NCI-H1105 (cell line): ENCODE measurements around the gene VOPP1.
"Not testable (repeated sequence)": the region's sequence is repeated elsewhere in the genome, so short reads cannot be mapped to it uniquely, and the experiment has no call there.

Experiments
- DNase-seq: peaks from one replicate; lab custom pipeline; 2025; lab: John Stamatoyannopoulos, UW

VOPP1 gene

DNA sequence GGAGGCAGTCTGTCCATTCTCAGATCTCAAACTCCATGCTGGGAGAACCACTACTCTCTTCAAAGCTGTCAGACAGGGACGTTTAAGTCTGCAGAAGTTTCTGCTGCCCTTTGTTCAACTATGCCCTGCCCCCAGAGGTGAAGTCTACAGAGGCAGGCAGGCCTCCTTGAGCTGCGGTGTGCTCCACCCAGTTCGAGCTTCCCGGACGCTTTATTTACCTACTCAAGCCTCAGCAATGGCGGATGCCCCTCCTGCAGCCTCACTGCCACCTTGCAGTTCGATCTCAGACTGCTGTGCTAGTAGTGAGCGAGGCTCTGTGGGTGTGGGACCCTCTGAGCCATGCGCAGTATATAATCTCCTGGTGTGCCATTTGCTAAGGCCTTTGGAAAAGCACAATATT, 10.4 kb upstream of the VOPP1 start:
- not testable (repeated sequence) for DNase-seq

DNA sequence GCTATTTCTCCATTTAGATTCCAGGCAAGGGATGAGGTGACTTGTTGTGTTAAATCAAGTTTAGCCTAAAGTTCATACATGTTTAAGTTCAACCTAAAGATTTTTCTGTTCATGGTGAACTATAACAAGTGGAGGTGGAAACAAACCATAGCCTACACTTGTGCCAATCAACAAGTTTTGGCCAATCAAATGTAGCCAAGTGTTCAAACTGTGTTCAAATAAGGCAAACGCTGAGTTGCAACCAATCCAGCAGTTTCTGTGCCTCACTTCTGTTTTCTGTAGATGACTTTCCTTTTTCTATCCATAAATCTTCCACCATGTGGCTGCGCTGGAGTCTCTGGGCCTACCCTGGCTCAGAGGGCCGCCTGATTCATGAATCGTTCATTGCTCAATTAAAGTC, 4.5 kb upstream of the VOPP1 start:
- DNase-seq, result no peak

DNA sequence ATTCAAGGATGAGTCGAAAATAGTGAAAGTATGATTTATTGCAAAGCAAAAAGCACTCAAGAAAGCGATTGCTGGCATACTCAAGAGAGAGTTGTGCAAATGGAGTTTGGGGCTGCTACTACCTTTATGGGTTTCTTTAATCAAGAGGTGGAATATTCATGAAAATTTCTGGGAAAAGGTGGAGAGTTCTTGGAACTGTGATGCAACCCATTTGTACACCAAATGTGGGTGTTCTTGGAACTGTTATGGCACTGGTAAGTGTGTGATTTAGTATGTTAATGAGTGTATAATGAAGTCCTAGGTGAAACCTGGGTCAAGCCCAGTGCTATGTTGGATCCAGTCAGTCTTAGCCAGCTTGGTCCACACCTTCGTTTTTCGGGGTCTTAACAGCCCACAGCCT, 3.4 kb upstream of the VOPP1 start:
- no peak for DNase-seq

DNA sequence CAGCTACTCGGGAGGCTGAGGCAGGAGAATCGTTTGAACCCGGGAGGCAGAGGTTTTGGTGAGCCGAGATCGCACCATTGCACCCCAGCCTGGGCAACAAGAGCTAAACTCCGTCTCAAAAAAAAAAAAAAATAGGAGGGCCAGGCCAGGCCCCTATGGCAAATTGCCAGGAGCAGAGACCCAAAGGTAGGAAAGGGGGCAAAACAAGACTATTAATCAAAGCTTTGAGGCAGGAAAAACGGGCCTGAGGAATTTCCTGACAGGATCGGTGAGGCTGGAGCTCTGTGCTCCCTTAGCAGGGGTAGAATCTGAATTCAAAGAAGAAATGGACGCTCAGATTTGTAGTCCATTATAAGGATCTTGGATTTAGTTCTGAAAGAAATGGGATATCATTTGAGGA, 2.8 kb upstream of the VOPP1 start:
- no peak for DNase-seq

DNA sequence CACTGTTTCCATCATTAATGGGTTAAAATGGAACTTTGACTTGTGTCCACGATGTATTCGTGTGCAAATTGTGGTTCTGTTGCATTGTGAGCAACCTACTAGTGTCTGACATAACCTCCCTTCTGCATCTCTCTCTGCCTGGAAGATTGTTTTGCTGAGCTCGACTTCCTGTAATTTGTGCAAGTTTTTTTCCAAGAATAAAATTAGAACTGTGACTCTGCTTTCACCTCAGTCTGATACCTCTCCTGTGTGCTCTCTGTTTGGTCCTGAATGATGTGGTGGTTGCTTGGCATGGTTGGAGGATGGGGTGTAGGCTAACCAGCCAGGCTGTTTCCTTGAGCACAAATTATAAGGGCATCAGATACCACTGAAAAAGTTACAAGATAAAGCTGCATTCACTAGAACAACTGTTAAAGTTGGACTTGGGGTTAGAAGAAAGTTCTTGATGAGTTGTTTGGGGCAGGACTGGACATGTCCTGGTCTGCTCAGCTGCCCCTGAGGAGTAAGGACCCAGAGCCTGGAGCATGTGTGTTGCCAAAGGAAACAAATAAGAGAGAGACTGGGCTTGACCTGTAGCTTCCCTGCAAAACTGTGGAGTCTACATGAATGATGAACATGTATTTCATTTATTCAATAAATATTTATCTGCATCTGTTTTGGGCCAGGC, 1.9 kb upstream of the VOPP1 start:
- no peak for DNase-seq

DNA sequence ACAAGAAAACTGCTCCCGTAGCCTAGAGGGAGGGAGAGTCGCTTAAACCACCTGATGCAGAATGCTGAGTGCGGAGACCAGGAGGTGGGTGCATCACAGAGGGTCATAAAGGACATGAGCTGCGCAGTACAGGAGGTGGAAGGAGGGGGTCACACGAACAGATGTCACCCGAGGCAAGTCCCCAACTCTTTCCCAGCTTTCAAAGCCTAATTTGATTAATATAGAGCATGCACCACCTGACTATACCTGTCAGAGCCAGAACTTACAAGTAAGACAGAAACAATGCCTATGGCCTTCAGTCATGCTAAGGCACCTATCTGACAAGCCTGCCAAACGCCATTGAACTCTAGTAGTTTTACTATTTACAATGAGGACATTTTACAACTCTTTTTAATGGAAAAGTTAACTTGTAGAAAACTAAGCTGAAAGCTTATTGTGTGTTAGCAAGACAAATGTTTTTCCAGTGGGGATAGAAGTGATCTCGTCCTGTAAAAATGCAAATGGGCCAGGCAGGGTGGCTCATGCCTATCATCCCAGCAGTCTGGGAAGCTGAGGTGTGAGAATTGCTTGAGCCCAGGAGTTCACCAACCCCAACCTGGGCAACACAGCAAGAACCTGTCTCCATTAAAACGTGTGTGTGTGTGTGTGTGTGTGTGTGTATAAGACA, 1.1 kb upstream of the VOPP1 start:
- peak; percentile 21 for DNase-seq

DNA sequence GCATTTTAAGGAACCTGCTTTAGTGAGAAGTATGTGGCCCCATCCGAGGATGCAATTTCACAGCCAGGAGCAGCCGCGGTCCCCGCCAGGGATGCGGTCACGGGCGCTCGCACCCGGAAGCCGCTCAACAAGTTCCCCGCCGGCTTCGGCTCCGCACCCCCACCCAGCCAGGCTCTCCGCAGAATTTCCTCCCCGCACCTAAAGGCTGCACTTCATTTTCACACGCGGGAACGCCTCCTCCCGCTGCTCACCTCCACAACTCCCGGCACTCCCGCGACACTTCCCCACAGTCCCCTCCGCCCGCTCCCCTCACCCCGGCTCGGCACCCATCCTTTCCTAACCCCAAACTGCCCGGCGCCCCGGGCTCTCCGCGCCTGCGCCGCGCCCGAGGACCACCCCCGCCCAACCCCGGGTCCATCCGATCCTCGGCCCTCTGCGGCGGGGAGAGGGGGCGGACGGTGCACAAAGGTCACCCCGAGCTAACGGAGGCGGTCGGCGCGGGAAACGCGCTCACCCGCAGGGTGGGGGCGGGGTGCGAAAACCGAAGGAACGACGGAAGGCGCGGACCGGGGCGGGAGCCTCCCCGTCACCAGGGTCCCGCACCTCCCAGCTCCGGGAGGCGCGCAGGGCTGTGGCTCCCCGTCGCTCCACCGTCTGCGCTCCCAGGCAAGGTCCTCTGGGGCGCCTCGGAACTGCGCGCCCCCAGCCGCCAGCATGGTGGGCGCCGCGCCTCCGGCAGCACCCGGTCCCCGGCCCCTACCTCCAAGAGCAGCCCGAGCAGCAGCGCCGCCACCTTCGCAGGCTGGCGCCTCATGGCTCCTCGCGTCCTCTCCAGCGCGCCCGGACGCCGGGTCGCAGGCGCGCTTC, 558 bp downstream of the VOPP1 start:
- DNase-seq, result peak; percentile 33

DNA sequence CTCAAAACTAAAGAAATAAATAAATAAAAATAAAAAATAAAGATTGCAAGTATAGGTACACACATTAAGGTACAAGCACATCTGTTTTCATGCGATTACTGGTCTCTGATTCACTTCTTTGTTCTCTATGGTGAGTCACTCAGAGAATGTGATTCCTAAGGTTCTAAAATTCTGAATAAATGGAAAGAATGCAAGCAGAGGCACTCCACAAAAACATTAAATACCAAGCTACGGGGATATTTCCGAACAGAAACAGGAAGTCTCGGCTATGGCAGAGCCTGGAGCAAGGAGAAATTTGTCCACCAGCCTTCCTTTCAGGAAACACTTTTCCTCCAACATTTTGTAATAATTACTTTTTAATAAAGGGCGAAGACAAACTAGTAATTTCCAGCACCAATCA, 1.4 kb downstream of the VOPP1 start:
- no peak for DNase-seq

DNA sequence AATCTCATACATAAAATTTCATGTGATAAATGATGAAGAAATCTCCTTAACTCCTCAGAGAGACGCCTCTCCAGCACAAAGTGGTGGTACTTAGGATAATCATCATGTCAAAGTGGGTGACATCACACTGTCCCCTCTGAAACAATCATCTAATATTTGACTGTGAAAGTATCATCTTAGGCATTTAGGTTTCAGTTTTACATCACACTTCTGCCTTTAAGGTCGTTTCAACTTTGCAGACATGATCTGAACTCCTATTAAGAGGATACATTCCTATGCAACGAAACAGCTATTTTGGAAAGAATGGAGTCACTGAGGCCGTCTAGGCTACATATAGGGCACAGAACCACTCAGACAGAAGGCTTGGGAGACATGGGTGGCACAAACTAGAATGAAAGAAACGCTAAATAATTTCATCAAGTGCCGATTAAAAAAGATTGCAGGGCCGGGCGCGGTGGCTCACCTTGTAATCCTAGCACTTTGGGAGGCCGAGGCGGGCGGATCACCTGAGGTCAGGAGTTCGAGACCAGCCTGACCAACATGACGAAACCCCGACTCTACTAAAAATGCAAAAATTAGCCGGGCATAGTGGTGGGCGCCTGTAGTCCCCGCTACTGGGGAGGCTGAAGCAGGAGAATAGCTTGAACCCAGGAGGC, 2.0 kb downstream of the VOPP1 start:
- no peak for DNase-seq

DNA sequence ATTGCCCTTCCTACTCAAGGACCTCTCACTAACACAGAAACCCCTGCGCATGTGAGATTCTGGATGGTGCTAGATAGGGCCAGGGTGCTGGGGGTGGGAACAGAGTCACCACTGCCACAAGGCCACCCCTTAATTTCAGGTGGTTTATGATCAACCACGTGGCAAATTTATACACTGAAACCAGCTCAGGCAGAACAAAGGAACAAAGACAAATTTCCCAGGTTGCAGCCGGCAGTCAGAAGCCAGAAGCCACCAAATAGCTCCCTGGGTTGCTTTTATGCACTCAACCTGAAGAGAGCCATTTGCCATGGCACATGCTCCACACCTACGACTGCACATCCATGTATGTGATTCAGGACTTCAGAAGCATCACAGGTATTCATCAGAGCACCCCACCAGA, 2.5 kb downstream of the VOPP1 start:
- DNase-seq, result no peak

DNA sequence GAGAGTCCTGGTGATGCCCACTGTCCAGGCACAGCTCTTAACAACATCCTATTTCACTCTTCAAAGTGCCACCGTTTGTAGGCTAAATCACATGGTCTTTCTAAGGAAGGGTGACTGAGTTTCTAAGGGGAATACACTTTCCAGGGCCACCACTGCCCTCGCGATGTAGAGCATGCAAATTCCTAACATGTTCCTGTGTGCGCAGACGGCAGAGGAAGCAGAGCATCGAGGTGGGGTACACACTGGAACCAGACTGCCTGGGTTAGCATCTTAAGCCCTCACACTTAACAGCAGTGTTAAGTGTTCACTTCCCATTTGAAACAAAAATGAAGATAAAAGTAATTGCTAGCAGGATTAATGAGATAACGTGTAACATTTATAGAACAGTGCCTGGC, 3.0 kb downstream of the VOPP1 start:
- DNase-seq, result no peak

DNA sequence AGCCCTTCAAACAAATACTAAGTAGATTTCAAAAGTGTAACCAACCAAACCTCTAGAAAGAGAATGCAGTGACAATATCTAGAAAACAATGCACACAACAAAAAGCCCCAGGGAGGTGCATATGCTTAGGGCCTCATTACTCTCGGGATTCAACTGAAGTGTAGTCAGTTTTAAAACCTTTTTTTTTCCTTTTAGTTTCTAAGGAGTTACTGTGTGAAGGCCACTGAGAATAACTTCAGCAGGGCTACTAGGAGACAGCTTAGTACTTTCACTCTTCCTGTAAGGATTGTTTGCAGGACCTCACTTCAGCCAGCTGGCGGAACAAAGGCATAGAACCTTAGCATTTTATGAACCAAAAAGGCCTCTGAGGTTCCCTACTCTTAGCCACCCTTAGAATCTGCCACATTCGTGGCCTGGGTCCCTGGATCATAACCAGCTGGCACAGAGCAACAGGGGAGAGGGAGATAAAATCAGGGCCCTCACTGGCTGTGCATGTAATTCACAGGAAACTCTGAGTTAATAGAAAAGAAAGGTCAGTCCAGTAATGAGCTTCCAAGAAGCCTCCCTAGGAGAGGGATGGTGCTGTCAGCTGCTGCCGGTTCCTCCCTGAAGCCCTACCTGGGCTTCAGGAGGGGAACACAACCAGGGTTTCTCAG, 3.6 kb downstream of the VOPP1 start:
- DNase-seq, result no peak

DNA sequence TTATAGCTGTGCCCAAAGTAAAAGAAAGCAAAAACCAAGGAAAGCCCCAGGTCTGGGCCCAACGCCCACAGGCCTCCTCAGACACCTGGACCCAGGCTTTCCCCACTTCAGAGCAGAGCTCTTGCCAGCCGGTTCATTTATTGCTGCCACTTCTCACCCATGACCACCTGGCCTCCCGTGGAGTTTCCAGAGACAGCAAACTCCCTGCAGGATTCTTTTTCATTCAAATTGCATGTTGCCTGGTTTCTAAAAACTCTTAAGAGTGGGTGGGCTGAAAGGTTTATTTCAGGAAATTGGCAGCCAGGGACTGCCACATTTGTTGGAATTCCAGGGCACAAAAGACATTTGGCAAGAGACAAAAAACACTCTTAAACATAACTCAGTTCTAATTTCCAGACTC, 4.7 kb downstream of the VOPP1 start:
- DNase-seq, result no peak

DNA sequence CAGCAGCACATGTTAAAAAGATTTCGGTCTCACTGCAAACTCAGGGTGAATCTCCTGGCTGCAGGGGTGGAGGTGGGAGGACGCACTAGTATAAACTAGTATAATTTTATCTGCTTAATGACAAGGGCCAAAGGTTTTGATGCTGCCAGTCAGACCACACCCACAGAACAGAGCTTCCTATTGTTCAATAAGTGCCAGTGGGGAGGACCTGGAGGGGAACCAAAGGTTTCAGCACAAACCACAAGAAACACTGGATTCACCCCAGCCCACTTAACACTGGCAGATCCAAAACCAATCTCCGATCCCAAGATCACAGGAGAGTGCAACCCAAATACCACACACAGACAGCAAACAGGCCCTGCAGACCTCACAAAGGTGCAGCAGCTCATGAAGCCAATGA, 6.6 kb downstream of the VOPP1 start:
- no peak for DNase-seq

DNA sequence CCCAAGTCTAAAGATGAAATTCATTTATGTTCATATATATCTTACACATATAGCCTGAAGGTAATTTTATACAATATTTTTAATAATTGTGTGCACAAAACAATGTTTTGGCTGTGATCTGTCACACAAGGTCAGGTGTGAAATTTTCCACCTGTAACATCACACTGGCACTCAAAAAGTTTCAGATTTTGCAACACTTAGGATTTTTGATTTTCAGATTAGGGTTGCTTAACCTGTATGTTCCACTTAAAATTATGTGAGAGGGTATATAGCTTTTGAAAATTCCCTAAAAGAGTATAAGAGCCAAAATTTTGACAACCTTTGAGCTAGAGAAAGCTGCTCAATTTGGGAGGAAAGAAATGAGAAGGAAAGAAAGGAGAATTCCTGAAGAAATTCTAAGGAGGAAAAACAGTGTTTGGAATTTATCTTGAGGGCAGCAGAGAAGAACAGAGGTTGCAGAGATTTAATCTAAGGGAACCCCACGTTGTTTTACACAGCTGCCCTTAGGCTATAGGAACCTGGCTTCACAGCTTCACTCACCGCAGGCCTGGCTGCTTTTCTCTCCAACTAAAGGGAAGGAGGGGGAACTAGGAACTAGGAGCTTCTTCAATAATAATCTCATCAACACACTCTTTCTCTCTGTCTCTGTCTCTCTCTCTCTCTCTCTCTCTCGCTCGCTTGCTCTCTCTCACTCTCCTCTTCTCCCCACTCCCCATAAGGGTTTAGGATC, 8.5 kb downstream of the VOPP1 start:
- no peak for DNase-seq

DNA sequence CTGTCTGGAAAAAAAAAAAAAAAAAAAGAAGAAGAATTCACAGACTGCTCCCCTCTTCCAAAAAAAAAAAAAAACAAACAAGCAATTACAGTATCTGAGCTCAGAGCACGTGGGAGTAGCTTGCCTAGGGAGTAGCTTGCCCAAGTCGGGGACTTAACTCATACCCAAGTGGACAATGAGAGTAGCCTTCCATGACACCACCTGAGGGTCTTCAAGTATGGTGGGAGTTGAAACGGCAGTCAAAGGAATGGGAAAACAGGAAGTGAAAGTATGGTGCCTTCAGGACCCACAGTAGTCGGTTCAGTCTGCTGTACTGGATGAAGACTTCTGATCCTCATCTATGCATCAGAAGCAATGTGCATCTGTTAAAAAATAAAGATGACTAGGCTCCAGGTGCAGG, 10.6 kb downstream of the VOPP1 start:
- no peak for DNase-seq

DNA sequence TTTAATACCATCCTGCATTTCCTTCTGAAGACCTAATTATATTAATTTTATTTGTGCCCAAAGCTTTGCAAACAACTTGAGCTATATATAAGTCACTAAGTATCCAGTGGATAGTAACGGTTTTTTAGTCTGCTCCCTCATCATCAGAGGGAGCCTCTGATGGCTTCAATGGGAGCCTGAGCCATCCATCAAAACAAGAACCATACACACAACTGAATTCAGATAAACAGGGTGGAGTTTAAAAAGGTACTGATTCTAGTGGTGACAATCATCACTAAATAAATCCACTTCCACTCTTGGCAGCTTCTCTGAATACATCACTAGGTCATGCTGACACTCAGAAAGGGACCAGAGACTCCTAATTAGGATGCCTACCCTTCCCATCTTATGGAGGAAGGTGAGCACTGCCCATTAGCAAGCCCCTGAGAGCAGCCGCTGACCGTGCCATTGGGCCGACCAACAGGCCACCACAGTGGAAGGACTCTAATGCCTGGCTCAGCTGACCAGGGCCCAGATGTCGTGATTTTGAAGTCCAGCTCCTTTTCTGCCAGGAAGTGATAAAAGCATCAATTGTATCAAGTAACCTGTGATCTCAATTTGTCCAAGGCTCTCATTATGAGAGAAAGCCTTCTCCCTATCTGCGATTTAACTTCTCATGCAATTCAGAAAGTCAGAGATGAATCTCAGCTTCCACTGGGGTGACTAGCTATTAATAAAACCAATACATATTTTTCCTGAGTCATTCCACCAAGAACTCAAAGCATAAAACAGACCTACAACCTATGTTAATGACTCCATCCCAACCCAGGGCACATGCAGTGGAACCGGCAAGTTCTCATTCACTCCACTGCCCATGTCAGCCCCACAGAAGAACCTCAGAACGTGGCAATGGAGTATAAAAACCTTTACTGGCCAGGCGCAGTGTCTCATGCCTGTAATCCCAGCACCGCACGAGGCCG, 13.1 kb downstream of the VOPP1 start:
- no peak for DNase-seq

DNA sequence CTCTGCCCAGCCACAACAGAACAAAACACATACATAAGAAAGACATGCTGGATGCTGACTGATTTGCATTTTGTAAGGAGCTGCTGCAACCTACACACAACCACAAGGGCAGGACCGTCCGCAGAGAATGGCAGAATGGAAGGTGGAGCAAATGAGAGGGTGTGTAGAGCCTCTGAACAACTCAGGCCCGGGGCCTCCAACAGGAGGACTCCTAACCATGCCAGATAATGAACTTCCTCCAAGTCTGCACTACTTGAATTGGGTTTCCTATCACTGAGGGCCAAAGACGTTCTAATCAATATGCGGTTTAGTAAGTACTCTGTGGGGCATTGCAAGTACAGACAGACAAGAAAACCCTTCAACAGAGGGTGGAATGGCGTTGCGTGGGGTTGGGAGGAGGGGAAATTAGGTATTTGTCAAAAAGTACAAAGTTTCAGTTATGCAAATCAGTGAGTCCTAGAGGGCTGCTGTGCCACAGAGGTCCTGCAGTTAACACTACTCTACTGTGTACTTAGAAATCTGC, 14.6 kb downstream of the VOPP1 start:
- no peak for DNase-seq

DNA sequence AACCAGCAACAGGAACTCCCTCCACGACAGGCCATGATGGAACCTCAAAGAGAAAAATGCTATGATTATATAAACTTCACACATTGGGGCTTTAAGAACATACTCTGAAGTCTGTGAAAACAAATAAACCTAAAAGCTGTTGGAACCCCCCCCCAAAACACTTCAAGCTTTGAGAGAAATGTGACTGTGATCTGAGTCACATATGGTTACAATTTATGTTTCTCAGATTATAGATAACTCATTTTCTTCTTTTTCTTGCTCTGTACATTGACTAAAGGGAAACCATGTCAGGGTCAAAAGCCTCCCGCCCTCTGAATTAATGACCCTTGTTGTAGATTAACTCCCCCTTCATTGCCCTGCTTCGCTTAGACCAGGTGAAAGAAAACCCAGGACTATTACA, 15.8 kb downstream of the VOPP1 start:
- no peak for DNase-seq

DNA sequence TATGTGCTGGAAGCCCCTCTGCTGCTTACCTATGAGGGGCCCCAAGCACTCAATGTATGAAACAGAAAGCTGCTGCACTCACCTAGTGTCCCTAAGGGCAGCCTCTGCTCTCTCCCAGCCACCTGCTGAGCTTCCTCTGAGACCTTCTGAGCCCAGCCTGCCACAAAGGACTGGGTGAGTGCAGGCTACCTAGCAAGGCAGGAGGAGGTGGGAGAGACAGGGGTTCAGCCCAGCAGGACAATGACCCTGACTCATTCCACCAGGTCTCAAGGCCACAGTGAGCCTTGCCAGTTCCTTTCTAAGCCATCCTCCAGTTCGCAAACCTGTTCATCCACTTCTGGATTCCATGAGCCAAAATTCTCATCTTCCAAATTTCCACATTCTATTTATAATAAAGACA, 16.3 kb downstream of the VOPP1 start:
- no peak for DNase-seq
